Astrocyte of the cerebellum (primary cell): Measurements from ENCODE around the gene HACD4.

Source experiments
- DNase-seq: peaks from one replicate; pipeline ENCODE4 v3.0.0-alpha.2; 2011; ENCODE audit warnings: low read depth
- H3K4me3 ChIP-seq: 2 replicates; pipeline ENCODE4 v1.5.1; 2011; ENCODE audit warnings: mild to moderate bottlenecking, low read depth, low read length, moderate library complexity
- CTCF ChIP-seq: IDR thresholded peaks from 2 replicates; pipeline ENCODE4 v1.5.1; 2012; ENCODE audit warnings: low read length, low read depth, moderate library complexity, mild to moderate bottlenecking; ENCODE audit errors: missing control alignments
- in situ Hi-C: cut with HindIII; loops from 2 replicates; pipeline ENCODE4 v1.10.0; 2017; ENCODE audit warnings: low sequenced_read_pairs

HACD4 gene

GRCh38 chr9:21039302-21039701 is 7.9 kb upstream of the HACD4 start:
- DNase-seq = no peak
- no peak overlapping the region for H3K4me3 ChIP-seq
- in situ Hi-C loops = no loop called here
- no peak for TF ChIP-seq CTCF

- in situ Hi-C loops = no loop called here
- DNase-seq = no peak
- H3K4me3 ChIP-seq = no peak overlapping the region
- TF ChIP-seq CTCF = no peak
Measured at GRCh38 chr9:21037278-21037677, 5.8 kb upstream of the HACD4 start.

GRCh38 chr9:21031808-21032183 is 356 bp upstream of the HACD4 start:
- in situ Hi-C loops = no loop called here
- peak overlapping the region; percentile 41 for H3K4me3 ChIP-seq
- no peak for TF ChIP-seq CTCF
- DNase-seq = no peak

GRCh38 chr9:21030389-21031035 is 928 bp downstream of the HACD4 start:
- no peak for TF ChIP-seq CTCF
- in situ Hi-C loops = no loop called here
- H3K4me3 ChIP-seq = peak overlapping the region; percentile 41
- peak; percentile 41 for DNase-seq

GRCh38 chr9:21029661-21030060 is 1.8 kb downstream of the HACD4 start:
- DNase-seq = no peak
- no peak overlapping the region for H3K4me3 ChIP-seq
- in situ Hi-C loops = no loop called here
- TF ChIP-seq CTCF = no peak

- in situ Hi-C loops = no loop called here
- TF ChIP-seq CTCF = no peak
Measured at GRCh38 chr9:21028466-21028865, 3.0 kb downstream of the HACD4 start.

More at GRCh38 chr9:21028466-21028865, 3.0 kb downstream of the HACD4 start:
- no peak for DNase-seq
- H3K4me3 ChIP-seq = no peak overlapping the region
